HG02759 (cell line): ENCODE measurements around the gene DAPK2.

Experiments
- ATAC-seq: cut with Tn5 transposase; IDR thresholded peaks from one replicate; pipeline ENCODE4 v1.9.1; 2021; ENCODE audit warnings: mild to moderate bottlenecking, moderate library complexity; ENCODE audit not compliant: unreplicated experiment

DAPK2 gene

GRCh38 chr15:63874616-63875015 lies 171.7 kb downstream of the DAPK2 start:
- ATAC-seq = no peak

- ATAC-seq = no peak
These were observed 173.3 kb downstream of the DAPK2 start for GRCh38 chr15:63872759-63873510.

GRCh38 chr15:63870487-63871209 lies 175.6 kb downstream of the DAPK2 start:
- no peak for ATAC-seq

DNA sequence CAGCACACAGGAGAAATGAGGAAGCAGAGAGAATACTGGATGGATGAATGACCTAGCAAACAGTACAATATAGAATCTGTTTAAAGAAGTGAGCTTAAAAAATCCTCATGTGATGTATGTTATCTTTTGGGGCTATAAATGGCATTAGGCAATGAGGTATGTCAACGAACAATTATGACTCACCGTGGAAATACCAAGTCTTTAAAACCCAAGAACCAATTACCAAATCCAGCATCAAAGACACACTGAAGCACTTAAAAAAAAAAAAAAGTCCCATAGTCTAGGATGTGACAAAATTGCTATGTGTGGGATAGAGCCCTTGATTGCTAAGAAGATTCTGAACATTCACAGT lies 176.3 kb downstream of the DAPK2 start:
- no peak for ATAC-seq

GRCh38 chr15:63869371-63870042 lies 176.8 kb downstream of the DAPK2 start:
- ATAC-seq = no peak

- ATAC-seq = no peak
These were observed 182.1 kb downstream of the DAPK2 start for GRCh38 chr15:63864186-63864585.

- no peak for ATAC-seq
These were observed 184.3 kb downstream of the DAPK2 start for GRCh38 chr15:63861946-63862517.

DNA sequence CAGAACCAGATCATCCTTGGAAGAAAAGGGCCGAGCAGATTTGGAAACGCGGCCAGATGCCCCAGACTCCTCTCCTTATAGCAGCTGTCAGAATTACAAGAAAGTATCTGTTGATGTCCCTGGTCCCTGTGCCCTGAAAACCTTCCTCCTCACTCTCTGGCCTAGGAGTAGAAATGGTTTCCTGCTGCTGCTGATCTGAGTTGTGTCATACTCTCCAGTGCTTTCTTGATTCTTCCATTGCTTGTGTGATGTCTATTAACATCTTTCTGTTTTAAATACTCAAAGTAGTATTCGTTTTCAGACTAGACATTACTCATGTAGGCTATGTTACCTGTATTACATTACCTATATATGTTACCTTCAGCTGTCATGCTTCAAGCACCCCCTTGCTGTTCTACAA lies 185.7 kb downstream of the DAPK2 start:
- no peak for ATAC-seq

GRCh38 chr15:63860155-63860554 lies 186.1 kb downstream of the DAPK2 start:
- peak; percentile 53 for ATAC-seq

- ATAC-seq = no peak
These were observed 187.4 kb downstream of the DAPK2 start for GRCh38 chr15:63858881-63859280.

DNA sequence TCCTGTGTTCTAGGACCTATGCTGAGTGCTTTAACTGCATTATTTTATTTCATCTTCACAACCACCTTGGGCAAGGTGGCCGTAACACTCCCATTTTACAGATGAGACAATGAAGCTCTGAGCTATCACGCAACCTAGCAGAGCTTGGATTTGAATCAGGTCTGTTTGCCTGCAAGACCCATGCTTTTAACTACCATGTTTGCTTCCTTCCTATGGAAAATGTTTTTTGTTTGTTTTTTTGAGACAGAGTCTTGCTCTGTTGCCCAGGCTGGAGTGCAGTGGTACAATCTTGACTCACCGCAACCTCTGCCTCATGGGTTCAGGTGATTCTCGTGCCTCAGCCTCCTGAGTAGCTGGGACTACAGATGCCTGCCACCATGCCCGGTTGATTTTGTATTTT lies 187.8 kb downstream of the DAPK2 start:
- no peak for ATAC-seq

DNA sequence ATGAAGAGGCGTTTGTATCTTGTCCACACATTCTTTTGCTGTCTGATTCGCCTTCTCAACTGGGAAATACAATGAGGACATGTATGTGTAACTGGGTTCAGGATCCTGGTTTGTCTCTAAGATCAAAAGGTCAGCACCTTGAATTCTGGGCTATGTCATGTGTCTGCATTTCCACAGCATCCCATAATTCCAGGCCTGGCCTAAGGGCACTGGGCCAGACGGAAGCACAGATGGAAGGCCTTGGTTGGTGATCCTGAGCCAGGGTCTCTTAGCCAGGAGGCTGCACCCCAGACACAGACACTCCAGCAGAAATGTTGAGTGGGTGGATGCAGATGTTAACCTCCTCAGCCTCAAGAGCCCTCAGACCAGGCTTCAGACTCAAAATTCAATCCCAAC lies 188.8 kb downstream of the DAPK2 start:
- ATAC-seq = no peak
